ENCODE results near the gene TNFAIP2.

The TNFAIP2 gene, protein sequence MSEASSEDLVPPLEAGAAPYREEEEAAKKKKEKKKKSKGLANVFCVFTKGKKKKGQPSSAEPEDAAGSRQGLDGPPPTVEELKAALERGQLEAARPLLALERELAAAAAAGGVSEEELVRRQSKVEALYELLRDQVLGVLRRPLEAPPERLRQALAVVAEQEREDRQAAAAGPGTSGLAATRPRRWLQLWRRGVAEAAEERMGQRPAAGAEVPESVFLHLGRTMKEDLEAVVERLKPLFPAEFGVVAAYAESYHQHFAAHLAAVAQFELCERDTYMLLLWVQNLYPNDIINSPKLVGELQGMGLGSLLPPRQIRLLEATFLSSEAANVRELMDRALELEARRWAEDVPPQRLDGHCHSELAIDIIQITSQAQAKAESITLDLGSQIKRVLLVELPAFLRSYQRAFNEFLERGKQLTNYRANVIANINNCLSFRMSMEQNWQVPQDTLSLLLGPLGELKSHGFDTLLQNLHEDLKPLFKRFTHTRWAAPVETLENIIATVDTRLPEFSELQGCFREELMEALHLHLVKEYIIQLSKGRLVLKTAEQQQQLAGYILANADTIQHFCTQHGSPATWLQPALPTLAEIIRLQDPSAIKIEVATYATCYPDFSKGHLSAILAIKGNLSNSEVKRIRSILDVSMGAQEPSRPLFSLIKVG

DNA sequence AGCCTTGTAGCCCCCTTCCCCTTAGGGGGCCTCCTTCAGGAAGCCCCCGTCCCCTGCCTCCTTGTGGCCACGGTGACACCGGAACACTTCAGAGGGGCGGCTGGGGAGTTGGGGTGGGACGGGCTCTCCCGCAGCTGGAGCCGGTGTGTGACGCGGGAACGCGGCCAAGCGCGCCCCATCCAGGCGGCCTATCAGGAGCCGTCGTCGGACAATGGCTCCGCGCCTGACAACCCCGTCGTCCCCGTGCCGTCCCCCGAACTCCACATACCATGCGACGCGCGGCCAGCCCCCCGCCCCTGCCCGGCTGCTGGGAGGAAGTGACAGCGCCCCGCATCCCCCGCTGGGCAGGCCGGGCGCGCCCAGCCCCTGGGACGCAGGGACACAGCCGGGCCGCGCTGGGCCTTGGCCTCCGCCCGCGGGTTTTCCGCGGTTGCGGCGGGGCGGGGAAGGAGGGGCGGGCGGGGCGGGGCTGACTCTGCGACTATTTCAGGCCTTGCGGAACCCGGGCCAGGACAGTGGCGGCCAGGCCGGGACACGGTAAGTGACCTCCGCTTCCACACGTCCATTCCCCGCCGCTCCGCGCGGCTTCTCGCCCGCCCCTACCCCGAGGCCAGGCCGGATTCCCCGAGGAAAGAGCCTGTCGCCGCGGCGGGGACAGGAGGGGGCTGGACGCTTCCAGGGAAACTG lies at the start of gene TNFAIP2:
Gene TNFAIP2, plus strand, starts transcription at position 515 of the 687 bp plus-strand sequence. CDS start 2,997 bp downstream, outside the sequence.
- DNase-seq: no peak

DNA sequence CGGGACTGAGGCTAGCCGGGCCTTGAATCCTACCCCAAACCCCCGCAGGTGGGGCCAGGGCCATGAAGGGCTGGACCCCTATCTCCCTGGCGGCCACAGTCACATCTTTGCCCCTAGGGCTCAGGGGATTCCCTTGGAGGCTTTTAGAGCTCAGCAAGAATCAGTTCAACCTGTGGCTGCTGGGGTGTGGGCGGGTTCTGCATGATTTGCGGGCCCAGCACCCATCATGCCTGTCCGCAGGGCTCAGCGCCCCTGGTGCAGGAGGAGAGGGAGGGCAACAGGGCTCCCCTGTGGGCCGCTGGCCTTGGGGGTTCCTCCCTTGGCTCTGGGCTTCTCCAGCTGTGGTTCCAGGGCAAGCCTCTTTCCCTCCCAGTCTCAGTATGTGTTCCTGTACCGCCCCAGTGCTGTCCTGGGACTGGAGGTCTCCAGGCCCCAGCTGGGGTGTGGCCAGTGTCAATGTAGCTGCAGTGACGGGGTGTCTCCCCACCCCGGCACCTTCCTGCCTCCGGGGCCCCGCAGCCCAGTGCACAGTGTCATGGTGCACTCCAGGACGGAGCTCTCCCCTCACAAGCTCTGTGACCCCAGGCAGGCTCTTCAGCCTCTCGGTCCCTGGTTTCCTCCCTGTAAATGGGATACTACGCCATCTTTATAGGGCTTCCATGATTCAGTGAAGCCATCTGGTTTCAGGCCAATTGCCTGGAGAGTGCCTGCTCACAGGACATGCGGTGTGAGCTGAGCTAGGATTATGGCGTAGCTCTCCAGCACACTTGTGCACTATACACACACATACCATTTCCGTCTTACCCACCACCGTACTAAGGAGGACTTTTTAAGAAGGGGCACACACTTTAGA lies 49.2 kb upstream of the TNFAIP2 start:
- DNase-seq: peak; percentile 76

DNA sequence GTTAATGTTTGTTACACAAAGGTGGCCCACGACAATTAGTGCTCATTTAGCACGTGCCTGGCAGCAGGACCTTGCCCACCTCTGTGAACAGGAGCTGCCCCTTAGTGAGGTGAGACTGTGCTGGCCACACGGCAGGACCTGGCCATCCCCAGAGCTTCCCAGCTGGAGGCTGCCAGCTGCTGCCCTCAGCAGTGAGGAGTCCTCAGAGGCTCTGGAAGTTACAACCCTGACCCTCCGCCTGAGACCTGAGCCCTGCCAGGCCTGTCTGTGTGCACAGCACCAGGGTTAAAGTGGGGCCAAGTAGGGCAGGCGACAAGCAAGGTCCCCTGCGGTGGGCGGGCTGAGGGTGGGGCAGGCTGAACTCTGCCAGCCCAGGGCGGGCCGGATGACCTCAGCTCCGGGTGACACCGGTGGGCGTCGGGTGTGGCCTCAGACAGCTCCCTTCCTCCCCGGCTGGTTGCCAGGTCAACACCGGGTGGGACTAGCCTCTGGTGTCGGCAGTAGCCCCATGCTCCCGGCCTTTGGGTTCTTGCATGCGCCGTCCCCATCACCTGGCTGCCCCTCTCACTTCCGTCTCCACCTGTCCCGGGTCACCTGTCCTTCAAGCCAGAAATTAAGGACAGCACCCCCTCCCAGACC lies 48.4 kb upstream of the TNFAIP2 start:
- DNase-seq: no peak

DNA sequence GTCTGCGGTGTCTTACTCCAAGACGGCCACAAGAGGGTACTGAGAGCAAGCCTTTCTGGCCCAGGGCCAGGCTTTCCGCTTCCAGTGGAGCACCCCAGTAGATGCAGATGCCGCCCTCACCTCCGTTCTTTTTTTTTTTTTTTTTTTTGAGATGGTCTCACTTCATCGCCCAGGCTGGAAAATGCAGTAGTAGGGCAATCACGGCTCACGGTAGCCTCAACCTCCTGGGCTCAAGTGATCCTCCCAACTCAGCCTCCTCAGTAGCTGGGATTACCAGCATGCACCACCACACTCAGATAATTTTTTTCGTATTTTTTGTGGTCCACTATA lies 44.9 kb upstream of the TNFAIP2 start:
- DNase-seq: peak; percentile 46

DNA sequence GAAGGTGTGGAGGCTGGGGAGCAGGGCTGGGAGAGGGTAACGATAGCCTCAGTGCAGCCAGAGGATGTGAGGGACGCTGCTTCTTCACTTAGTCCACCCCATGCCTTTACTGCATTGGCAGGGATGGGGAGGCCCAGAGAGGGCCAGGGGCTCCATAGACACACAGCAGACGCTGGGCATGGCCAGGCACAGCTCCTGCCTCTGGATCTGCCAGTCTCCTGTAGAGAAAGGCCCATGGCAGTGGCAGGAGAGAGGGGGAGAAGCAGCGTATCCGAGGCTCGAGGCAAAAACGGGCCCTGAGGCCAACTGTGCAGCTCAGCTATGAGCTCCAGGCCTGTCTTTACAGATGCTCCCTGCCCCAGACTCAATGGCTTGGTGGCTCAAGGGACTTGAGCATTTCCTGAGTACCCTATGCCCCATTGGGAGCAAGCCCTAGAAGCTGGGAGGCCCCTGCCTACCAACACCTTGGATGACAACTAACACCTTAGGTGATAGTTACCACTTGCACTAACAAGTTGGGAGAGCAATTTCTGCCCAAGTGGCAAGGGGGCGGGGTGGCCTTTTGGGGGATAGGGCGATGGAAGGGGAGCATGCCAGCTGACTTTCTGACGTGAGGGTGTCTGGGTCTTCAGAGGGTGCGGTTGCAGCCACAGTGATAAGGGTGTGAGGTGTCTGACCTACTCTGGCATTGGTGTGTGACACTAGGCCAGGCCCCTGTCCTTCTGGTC lies 44.2 kb upstream of the TNFAIP2 start:
- no peak for DNase-seq

DNA sequence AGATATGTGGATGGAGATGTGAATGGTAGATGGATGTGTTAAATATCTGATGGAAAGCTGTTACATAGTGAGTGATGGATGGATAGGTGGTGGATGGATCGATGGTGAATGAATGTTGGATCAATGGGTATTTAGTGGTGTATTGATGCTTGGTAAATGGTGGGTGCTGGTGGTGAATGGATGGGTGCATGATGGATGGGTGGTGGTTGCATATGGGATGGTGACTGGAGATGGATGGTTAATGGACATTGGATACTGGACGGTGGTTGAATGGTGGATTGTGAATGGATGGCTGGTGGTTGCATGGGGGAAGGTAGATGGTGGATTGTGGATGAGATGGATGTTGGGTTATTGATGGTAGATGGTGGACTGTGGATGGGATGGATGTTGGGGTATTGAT lies 41.3 kb upstream of the TNFAIP2 start:
- no peak for DNase-seq

DNA sequence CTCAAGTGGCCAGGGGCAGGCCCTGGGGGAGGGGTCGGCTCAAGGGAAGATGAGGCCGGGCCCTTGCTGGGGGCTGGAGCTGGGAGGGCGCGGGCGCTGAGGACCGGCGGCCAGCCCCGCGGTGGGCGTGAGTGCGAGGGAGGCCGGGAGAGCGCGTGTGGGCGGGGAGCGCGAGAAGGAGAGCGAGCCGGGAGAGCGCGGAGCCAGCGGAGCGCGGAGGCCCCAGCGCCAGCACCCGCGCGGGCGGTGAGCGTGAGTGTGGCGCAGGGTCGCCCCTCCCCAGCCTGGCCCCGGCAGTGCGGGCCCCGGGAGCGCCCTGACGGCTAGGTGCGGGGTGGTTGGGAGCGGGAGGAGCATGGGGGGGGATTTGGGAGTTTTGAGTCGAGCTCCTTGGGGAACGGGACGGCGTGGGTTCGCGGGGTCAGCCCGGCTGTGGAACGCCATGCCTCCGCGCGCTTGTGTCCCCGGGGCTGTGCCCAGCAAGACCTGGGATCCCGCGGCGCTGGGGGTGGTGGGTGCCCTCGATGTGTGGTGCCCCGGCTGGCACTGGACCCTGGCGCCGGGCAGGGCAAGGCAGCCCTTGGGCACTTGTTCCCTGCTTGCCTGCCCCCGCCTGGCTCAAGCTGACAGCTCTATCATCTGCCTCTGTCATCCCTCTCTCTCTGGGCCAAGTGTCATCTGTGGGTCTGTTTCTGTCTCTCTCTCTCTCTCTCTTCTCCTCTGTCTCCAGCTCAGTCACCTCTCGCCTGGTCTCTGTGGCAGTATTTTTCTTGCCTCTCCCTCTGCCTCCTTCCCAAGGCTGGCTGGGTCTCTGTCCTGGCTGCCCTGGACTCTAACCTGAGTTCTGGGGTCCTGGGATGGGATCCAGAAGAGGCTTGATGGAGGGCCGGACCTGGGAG lies 39.0 kb upstream of the TNFAIP2 start, which contains the start of gene LBHD2:
Gene LBHD2, plus strand, starts transcription at position 190 of the 899 bp plus-strand sequence. CDS start 1,803 bp downstream, outside the sequence.
- no peak for DNase-seq

DNA sequence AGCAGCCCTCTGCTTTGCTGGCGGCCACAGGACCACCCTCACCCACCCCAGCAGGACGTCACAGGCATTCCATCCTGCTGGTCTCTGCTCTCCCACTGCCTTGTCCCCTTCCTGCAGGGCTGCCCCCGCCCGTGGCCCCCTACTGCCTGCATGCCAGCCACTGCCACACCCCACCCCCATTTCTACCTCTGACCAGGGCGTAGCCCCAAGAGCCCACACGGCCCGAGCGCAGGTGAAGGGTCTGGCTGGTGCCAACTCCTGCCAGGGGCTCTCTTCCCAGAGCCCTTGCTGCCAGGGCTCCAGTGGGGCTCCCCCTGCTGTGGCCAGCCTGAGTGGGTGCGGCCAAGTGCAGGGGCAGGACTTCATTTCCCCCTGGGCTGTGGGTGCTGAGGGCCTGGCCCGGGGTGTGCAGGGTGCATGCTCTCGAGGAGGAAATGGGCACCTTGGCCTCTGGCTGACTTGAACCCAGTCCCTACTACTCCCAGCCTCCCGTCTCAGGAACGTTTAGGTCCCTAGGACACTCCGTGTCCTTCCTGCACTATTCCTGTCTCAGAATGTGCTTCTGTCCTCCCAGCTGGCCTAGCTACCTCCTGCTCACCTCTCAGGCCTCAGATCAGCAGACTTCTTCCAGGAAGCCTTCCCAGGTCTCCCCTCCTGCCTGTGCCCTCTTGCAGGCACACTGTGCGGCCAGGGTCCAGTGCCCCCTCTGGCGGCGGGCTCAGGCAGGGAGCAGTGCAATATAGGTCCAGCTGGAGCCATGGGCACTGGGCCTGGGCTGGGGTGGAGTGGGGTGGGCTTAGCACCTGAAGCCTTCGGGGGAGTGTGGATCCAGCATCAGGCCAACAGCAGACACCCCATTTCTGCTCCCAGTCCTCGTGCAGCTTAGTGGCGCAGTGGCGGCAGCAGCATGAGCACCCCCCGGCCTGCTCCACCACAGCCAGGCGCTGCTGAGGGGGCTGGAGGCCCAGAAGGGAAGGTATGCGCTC lies 37.9 kb upstream of the TNFAIP2 start:
- DNase-seq: no peak

DNA sequence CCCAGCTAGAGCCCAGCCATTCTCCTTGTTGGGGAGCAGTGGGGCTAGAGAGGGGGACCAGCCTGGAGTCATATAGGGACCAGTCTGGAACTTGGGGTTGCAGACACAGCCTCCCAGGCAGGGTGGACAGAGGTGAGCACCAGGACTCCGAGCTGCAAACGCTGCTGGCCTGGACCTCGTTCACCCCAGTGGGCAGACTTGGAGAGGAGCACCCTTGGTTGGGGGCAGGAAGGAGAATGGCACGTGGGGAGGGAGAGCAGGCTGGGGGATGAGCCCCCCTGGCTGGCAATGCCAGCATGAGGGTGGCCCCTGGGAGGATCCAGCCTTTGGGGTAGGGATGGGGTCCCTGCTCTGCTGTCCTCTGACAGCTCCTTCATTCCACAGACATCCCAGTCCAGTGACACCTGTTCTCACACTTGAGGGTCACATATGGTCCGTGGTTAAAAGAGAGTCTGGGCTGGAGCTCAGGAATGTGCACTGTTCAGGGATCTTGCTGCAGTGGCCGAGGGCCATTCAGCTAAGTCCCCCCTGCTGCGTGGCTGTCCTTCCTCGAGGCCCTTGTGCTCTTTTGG lies 36.4 kb upstream of the TNFAIP2 start:
- DNase-seq: no peak

DNA sequence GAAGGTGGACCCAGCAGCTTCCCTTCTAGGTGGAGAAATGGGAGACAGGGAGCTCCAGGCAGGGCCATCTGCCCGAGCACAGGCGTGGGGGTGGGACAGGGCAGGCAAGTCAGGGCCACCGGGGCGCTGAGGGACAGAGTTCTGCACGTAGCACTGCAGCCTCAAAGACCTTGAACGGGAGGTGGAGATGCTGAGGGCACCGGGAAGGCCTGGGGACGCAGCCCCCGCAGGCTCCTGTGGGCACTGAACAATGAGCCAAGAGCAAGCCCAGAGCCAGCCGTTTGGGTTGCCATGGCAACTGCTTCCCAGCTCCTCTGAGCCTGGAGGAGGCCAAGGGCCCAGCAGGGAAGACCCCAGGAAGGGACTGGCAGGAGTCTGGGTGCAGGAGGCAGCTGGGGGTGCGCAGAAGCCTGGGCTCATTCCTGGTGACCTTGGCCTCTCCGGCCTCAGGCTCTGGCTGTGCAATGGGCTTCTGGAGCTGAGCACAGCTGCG lies 35.9 kb upstream of the TNFAIP2 start:
- DNase-seq: no peak

DNA sequence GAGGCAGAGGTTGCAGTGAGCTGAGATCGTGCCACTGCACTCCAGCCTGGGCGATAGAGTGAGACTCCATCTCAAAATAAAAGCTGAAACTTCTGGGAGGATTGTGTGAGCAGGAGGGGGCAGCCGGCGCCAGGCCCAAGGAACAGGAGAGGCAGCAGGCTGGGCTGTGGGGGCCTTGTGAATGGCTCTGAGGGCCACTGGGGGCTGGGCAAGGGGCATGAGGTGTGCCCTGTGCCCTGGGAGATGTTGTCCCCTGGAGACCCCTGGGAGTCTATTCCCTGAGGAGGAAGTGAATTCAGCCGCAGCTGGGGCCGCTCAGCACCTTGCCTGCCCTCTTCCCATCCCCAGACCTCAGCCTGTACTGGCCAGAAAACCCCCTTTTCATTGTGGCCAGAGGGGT lies 34.3 kb upstream of the TNFAIP2 start:
- DNase-seq: no peak

DNA sequence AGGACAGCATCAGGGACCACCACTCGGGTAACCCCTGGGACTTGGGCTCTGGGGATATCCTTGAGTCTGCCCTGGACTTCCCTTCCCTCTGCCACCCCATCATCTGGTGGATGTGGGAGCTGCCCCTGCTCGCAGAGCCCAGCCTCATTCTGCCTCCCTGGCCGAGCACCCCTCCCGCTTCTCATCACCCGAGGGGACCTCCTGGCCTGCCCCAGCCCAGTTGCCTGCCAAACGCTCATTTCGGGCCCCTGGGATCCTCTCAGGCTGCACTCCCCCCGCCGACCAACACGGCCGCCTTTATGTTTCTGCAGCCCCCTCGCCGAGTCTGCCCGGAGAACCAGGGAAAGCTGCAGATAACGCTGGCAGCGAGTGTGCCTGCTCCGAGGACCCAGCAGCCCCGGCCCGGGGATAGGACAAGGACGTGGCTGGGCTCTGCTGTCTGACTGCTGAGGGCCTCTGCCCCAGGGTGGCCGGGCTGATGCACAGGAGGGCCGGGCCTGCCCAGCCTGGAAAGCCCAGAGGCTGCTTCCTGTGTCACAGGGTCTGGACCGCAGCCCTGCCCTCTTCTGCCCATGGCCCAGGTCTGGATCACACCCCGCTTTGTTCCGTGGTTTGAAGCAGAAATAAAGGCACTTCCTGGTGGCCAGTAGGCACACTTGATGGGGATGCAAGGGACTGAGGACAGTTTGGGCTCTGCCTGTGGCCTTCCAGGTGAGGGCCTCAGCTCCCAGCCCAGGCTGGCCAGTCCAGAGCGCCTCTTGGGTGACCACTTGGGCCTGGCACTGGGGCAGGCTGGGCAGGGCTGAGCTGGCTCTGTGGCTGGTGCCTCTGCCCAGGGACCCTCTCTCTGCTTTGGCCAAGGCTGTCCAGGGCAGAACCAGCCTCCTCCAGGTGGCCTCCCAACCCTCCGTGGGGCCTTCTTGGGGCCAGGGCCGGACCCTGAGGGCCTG lies 33.6 kb upstream of the TNFAIP2 start:
- DNase-seq: no peak

DNA sequence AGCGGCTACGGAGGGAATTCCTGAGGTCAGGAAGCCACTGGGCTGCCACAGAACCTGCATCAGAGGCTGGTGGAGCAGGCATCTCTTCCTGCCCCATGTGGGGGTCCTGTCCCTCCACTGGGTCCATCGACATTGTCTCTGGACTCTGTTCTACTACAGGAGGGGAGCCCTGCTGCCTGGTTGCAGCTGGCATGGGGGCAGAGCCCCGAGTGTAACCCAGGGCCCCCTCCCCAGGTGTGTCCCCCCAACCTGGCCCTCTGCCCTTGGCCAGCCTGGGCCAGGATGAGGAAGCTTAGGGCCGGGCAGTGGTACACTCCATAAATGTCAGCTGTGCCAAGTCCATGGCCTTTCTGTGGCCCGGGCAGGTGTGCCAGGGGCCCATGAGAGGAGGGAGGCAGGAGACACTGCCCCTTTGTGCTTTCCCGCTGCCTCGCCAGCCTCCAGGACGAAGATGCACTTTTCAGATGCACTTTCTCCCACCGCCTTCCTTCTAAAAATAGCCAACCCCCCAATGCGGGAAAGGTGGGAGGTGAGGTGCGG lies 32.7 kb upstream of the TNFAIP2 start:
- DNase-seq: no peak

DNA sequence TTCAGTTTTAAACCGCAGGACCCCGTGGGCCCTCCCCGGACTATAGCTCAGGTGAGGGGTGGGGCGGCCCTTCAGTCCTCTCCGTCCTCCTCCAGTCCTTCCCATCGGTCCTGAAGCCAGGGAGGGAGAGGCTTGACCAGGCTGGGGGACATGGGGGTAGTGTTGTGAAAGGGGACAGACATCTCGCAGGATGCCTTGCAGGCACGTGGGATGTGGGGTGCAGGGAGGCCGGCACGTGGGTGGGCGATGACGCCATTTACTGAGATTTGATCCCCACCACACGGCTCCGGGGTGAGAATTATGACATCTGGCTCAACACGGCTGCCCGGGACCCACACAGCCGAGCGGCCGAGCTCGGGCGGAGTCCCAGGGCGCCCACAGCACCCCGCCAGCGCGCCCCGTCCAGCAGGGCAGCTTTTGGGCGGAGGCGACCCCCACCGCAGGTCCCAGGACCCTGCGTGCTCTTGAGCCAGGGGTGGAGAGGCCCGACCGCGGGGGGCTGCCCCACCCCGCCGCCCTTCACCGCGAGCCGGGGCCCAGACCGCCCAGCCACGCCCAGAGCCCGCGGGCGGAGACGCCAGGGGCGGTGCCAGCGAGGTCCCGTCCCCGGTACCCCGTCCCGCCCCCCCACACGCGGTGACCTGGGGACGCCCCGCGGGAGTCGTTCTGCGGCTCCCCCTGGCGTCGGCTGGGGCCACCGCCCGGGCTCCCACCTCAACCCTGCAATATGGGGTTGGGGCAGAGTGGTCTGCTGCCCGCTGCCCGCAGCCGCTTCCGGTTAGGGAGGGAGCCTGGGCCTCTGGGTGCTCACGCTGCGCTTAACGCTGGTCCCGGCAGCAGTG lies 32.0 kb upstream of the TNFAIP2 start:
- DNase-seq: no peak

DNA sequence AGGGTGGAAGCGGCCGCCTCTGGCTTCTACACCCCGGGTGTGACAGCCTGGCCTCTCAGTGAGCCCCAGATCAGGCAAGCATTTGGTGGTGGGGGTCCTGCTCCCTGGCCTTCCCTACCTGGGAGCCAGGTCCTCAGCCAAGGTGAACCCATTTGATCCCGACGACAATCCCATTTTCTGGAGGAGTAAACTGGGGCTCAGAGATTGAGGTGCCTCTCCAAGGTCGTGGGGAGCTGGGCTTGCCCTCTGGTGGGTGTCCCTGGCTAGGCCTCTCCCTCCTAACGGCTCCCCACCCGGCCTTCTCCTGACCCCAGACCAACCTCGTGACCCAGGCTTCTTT lies 31.4 kb upstream of the TNFAIP2 start:
- no peak for DNase-seq

DNA sequence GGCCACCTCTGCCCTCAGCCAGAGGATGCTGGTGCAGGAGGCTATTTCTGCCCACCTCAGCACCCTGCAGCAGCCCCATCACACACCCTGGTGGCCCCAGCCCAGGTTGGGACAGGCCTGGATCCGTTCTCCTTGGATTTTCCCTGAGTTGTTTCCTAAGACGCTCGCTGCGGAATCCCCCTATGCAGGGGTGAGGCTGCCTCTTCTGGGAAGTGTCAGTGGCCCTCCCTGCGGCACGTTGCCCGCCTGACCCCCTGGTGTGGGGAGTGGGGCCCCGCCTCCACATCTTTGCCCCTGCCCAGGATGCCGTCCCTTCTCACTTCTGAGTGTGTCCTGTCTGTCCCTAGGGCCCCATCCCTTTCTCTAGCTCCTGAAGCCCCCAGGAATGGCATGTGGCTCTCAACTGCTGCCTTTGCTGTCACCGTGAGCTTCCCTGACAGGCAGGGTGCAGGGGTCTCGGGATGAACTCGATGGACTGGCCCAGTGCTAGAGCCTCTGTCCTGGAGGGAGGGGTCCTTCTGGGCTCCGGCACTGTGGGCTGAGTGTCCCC lies 29.3 kb upstream of the TNFAIP2 start:
- DNase-seq: no peak
